HG02763 (cell line): Measurements from ENCODE around the gene PPFIA3.
"Not testable (repeated sequence)": the region's sequence is repeated elsewhere in the genome, so short reads cannot be mapped to it uniquely, and the experiment has no call there.

Experiments used
- ATAC-seq: cut with Tn5 transposase; IDR thresholded peaks from one replicate; pipeline ENCODE4 v1.9.1; 2021; ENCODE audit warnings: mild to moderate bottlenecking, moderate library complexity; ENCODE audit not compliant: unreplicated experiment

Gene PPFIA3

DNA sequence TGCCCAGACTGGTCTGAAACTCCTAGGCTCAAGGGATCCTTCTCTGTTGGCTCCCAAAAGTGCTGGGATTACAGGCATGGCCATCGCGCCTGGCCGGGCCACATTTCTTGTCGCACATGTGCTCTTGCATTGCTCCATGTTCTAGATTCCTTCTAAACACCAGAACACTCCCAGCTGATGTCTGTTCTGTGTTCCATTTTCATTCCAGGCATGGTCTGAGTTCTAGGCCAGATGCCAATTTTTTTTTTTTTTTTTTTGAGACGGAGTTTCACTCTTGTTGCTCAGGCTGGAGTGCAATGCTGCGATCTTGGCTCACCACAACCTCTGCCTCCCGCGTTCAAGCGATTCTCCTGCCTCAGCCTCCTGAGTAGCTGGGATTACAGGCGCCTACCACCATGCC lies 2.5 kb downstream of the PPFIA3 start:
- not testable (repeated sequence) for ATAC-seq

GRCh38 chr19:49123285-49123684 lies 3.9 kb downstream of the PPFIA3 start:
- ATAC-seq = not testable (repeated sequence)

GRCh38 chr19:49125025-49125731 lies 5.8 kb downstream of the PPFIA3 start:
- ATAC-seq = no peak

GRCh38 chr19:49126575-49126974 lies 7.2 kb downstream of the PPFIA3 start:
- no peak for ATAC-seq

GRCh38 chr19:49127225-49127624 lies 7.9 kb downstream of the PPFIA3 start:
- not testable (repeated sequence) for ATAC-seq

DNA sequence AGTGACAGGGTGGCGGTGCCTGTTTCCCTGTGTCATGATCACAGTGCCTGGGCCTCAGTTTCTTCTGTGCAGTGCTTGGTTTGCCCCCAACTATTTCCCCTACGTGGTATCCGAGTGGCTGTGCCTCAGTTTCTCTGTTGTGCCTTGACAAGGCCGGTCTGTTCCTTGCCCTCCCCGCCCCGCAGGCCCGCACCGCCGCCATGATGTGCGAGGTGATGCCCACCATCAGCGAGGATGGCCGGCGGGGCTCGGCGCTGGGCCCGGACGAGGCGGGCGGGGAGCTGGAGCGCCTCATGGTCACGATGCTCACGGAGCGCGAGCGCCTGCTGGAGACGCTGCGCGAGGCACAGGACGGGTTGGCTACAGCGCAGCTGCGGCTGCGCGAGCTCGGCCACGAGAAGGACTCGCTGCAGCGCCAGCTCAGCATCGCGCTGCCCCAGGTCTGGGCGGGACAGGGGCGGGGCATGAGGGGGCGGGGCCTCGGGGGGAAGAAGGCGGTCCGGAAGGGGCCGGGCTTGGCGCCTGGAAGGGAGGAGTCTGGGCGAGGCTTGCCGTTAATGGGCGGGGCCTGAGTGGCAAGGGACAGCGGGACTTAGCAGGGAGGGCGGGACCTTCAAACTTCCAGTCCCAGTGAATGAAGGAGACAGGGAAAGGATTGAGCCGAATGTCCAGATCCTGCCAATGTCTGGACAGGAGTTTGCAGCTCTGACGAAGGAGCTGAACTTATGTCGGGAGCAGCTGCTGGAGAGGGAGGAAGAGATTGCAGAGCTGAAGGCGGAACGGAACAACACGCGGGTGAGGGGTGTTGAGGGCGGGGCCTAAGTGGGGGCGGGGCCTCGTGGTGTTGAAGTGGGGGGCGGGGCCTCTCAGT lies 8.6 kb downstream of the PPFIA3 start:
- ATAC-seq = peak; percentile 86

DNA sequence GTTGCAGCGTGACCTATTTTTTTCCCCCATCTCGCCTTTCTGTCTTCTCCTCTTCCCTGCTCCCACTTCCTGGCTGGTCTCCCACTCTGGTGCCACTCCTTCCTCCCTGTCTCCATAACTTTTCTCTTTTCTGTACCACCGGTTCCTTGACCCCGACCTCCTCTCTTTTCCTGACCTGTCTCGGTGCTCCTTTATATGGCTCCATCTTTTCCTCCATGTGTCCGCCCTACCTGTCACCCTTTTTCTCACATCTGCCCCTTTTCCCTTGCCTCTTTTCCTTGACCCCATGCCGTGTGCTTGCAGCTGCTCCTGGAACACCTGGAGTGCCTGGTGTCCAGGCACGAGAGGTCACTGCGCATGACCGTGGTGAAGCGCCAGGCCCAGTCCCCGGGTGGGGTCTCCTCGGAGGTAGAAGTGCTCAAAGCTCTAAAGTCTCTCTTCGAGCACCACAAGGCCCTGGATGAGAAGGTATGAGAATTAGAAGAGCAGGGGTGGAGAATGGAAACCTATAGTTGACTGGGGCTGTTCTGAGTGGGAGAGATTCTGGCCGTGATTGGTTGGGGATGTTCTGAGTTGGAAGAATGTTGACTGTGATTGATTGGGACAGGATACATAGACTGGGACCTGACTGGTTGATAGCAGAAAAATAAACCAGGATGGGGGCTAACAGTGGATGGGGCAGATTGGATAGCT lies 9.3 kb downstream of the PPFIA3 start:
- no peak for ATAC-seq

- no peak for ATAC-seq
These were observed 9.9 kb downstream of the PPFIA3 start for GRCh38 chr19:49129238-49129583.

GRCh38 chr19:49130325-49130724 lies 11.0 kb downstream of the PPFIA3 start:
- no peak for ATAC-seq

DNA sequence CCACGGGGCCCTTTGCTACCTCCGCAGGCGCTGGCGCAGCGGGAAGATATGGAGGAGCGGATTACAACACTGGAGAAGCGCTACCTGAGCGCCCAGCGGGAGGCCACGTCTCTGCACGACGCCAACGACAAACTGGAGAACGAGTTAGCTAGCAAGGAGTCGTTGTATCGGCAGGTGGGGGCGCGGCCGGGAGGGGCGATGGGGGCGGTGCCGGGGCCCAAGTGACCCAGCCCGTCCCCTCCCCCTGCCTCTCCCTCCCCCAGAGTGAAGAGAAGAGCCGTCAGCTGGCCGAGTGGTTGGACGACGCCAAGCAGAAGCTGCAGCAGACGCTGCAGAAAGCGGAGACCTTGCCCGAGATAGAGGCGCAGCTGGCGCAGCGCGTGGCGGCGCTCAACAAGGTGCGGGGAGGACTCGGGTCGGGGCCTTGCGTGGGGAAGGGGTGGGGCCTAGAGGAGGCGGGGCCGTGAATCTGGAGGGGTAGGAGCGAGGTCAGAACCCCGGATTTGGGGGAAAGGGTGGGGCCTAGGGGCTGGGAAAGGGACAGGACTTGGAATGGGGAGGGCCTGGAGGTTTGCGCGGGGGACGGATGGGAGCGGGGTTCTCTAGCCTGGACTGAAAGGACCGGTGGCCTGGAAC lies 13.7 kb downstream of the PPFIA3 start:
- no peak for ATAC-seq

GRCh38 chr19:49133621-49134454 lies 14.5 kb downstream of the PPFIA3 start:
- no peak for ATAC-seq

- ATAC-seq = no peak
These were observed 16.3 kb downstream of the PPFIA3 start for GRCh38 chr19:49135686-49136085.

GRCh38 chr19:49136771-49137171 lies 17.4 kb downstream of the PPFIA3 start:
- ATAC-seq = no peak

DNA sequence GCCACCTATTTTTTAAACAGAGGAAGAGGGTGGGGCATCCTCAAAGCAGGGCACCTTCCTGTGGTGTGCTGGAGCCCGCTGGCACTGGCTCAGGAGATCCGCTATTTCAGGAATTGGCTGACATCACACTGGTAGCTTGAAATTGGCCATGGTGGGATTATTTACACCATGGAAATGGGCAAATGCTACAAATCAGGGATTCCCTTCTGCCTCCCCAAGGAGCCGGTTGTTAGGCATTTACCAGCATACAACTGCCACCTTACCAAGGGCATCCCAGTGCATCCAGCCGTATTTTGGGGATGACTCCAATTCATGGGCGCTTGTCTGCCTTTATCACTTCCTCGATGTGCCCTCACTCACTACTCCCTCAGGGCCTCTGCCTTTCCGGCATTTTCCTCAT lies 21.6 kb downstream of the PPFIA3 start:
- ATAC-seq = no peak

GRCh38 chr19:49141352-49141751 lies 22.0 kb downstream of the PPFIA3 start:
- ATAC-seq = no peak

DNA sequence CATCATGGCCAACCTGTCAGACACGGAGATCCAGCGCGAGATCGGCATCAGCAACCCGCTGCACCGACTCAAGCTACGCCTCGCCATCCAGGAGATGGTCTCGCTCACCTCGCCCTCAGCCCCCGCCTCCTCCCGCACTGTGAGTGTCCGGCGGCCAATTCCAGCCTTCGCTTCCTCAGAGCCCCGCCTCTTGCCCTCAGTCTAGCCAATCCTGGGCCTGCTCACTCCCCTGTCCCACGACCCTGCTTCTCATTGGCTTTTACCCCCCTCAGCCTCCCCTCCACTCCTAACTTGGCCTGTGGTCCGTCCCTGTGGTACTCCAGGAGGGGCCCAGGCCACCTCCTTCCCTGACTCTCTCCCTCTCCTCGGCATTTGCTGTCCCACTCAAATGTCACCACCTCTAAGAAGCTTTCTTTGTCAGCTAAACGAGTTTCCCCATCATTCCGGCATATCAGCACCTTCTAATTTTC lies 23.6 kb downstream of the PPFIA3 start:
- peak; percentile 64 for ATAC-seq

- no peak for ATAC-seq
These were observed 26.4 kb downstream of the PPFIA3 start for GRCh38 chr19:49145573-49146407.

DNA sequence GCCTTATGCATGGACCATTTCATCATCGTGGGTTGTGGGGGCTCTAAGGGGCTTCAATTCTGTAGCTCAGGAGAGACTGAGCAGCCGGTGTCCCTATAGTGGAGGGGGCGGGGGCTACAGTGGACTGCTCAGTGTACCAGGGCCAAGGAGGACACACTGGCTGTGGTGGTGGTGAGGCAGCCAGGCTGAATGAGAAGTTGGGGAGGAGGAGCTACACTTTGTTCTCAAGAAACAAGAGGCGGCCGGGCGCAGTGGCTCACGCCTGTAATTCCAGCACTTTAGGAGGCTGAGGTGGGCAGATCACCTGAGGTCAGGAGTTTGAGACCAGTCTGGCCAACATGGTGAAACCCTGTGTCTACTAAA lies 27.0 kb downstream of the PPFIA3 start:
- not testable (repeated sequence) for ATAC-seq

DNA sequence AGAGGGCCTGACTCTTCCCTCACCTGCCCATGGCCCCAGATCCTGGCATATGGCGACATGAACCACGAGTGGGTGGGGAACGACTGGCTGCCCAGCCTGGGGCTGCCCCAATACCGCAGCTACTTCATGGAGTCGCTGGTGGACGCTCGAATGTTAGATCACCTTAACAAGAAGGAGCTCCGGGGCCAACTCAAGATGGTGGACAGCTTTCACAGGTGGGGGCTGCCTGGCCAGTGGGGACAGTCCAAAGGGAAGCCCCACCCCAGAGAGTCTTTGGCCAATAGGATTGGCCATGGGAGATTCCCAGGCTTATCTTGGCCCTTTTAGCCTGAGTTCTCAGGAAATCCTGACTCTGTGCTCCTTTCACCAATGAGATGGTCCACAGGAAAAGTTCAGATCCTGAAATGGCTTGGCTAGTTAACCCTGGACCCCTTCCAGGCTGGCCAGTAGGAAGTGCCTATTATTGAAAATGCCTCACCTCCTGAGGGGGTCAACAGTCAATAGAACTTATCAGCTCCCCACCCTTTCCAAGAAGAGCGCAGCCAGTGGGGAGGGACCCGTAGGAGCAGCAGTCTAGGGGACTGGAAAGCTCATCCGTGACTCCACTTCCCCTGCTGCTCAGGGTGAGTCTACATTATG lies 28.8 kb downstream of the PPFIA3 start:
- ATAC-seq = no peak
